HepG2 (cell line): ENCODE data around the gene ZNF326. TPM values are rescaled to one million over a fixed set of nuclear protein-coding genes. Genes with fewer than 3 reads are reported as not detected.
A peak's percentile ranks its signal among the peaks of the same experiment; 100 is the strongest.

Experiments
- CAMTA2 ChIP-seq: sonication (generic); formaldehyde crosslinking; IDR thresholded peaks from 2 replicates; pipeline ENCODE4 v1.4.0; 2020; ENCODE audit warnings: mild to moderate bottlenecking, missing genetic modification reagents, borderline replicate concordance
- CREB1 ChIP-seq, 2 experiments: fragments of 450-650 bp in 1 of 2; IDR thresholded peaks; 2 replicates each; pipeline ENCODE4 v1.6.1; 2016 to 2017; ENCODE audit warnings: control low read depth in 1 of 2, mild to moderate bottlenecking in 1 of 2, missing compliant biosample characterization in 1 of 2, missing genetic modification characterization in 1 of 2
- ELF3 ChIP-seq: IDR thresholded peaks from 2 replicates; pipeline ENCODE4 v1.6.1; 2016; ENCODE audit warnings: missing genetic modification reagents, missing compliant biosample characterization
- FOXA3 ChIP-seq: IDR thresholded peaks from 2 replicates; pipeline ENCODE4 v1.6.1; 2016; ENCODE audit warnings: missing genetic modification reagents, missing compliant biosample characterization
- GATAD2A ChIP-seq: IDR thresholded peaks from 2 replicates; pipeline ENCODE4 v1.6.1; 2016
- KDM2A ChIP-seq: sonication (generic); formaldehyde crosslinking; IDR thresholded peaks from 2 replicates; pipeline ENCODE4 v1.4.0; 2020; ENCODE audit warnings: low read depth, missing genetic modification reagents, borderline replicate concordance
- KLF16 ChIP-seq, 2 experiments: sonication (generic) in 1 of 2; formaldehyde crosslinking in 1 of 2; IDR thresholded peaks; 2 replicates each; pipeline versions ENCODE4 v1.6.1 to v1.8.0; 2016 to 2023; ENCODE audit warnings: missing genetic modification reagents in 2 of 2, missing compliant biosample characterization in 1 of 2
- MXD1 ChIP-seq: sonication (generic); formaldehyde crosslinking; IDR thresholded peaks from 2 replicates; pipeline ENCODE4 v1.4.0; 2020; ENCODE audit warnings: mild to moderate bottlenecking, missing genetic modification reagents
- NCOR1 ChIP-seq: fragments of 200-600 bp; sonication (generic); IDR thresholded peaks from 2 replicates; pipeline ENCODE4 v1.7.0; 2017; ENCODE audit warnings: antibody characterized with exemption, low read length, borderline replicate concordance
- NR2F6 ChIP-seq, 2 experiments: IDR thresholded peaks; 2 replicates each; pipeline ENCODE4 v1.6.1; 2016; ENCODE audit warnings: antibody characterized with exemption in 1 of 2, mild to moderate bottlenecking in 1 of 2
- RAD21 ChIP-seq: fragments of 450-650 bp; formaldehyde crosslinking; IDR thresholded peaks from 2 replicates; pipeline ENCODE4 v1.5.0; 2020; ENCODE audit warnings: mild to moderate bottlenecking
- RXRB ChIP-seq: IDR thresholded peaks from 2 replicates; pipeline ENCODE4 v1.6.1; 2016; ENCODE audit warnings: borderline replicate concordance, missing genetic modification reagents, missing compliant biosample characterization
- SMC3 ChIP-seq: IDR thresholded peaks from 2 replicates; pipeline ENCODE4 v1.6.1; 2011; ENCODE audit warnings: low read length, improper control_type of control experiment
- SOX6 ChIP-seq, 2 experiments: fragments of 450-650 bp in 1 of 2; sonication (generic) in 1 of 2; formaldehyde crosslinking in 1 of 2; IDR thresholded peaks; 2 replicates each; pipeline versions ENCODE4 v1.4.0 to v1.6.1; 2017 to 2020; ENCODE audit warnings: antibody characterized with exemption in 1 of 2, mild to moderate bottlenecking in 1 of 2, missing genetic modification reagents in 1 of 2
- TFDP1 ChIP-seq: IDR thresholded peaks from 2 replicates; pipeline ENCODE4 v1.6.1; 2016; ENCODE audit warnings: missing compliant biosample characterization, missing genetic modification reagents, borderline replicate concordance
- ZNF451 ChIP-seq: sonication (generic); formaldehyde crosslinking; IDR thresholded peaks from 2 replicates; pipeline ENCODE4 v1.5.0; 2020; ENCODE audit warnings: mild to moderate bottlenecking, missing genetic modification reagents
- ZNF577 ChIP-seq: sonication (generic); formaldehyde crosslinking; IDR thresholded peaks from 2 replicates; pipeline ENCODE4 v1.4.0; 2020; ENCODE audit warnings: mild to moderate bottlenecking, low read depth, missing genetic modification reagents, borderline replicate concordance
- ZNF614 ChIP-seq: IDR thresholded peaks from 2 replicates; pipeline ENCODE4 v1.6.1; 2018; ENCODE audit warnings: missing biosample characterization, missing genetic modification reagents, inconsistent platforms, borderline replicate concordance
- ZNF646 ChIP-seq: sonication (generic); formaldehyde crosslinking; IDR thresholded peaks from 2 replicates; pipeline ENCODE4 v1.9.0; 2021; ENCODE audit warnings: mild to moderate bottlenecking, missing genetic modification reagents
- ZNF776 ChIP-seq: sonication (generic); formaldehyde crosslinking; IDR thresholded peaks from 2 replicates; pipeline ENCODE4 v1.4.0; 2020; ENCODE audit warnings: mild to moderate bottlenecking, missing genetic modification reagents
- polyA plus RNA-seq, 8 experiments: library from polyadenylated mRNA; depleted of rRNA in 3 of 8; stranded (reverse) in 7 of 8; unstranded in 1 of 8; fragments of >200 nt; fragmentation: Illumina TruSeq in 4 of 8; extraction: Trizol in 4 of 8; gene quantifications; 2 replicates each; pipeline versions ENCODE4 v1.2.1 to v1.2.3, GENCODE V29; 2011 to 2016; ENCODE audit warnings: low read depth in 4 of 8, missing spikeins in 1 of 8, mixed read lengths in 1 of 8; ENCODE audit not compliant: insufficient read depth in 1 of 8
- total RNA-seq, 5 experiments: library from RNA; depleted of rRNA; stranded (reverse); fragments of >200 nt; fragmentation: Illumina TruSeq; extraction: Trizol; gene quantifications; 2 replicates each; pipeline ENCODE4 v1.2.3, GENCODE V29; 2016; ENCODE audit warnings: low read depth in 1 of 5

The ZNF326 gene
- total and polyA plus RNA-seq, 2 of the 13 experiments (the other 11 are each of a cell fraction or from before 2014, with no cell fraction given): 6.3 to 16.4 TPM

GRCh38 chr1:89987159-89987819 lies 7.6 kb upstream of the ZNF326 start (continued):
- TF ChIP-seq KDM2A (CRISPR knock-in tag) (no peak), SMC3 (peak; percentile 88), KLF16 (CRISPR knock-in tag; IDR thresholded peaks at IDR 0.05) (peak in 1 of 2 experiments; percentile 46; a peak in 1 of 4 replicates), FOXA3 (CRISPR knock-in tag) (0 out of 2 replicates have a peak, but pooled peaks have one; percentile 15), ZNF451 (CRISPR knock-in tag) (no peak), ZNF614 (CRISPR knock-in tag) (0 out of 2 replicates have a peak, but pooled peaks have one; percentile 33), ZNF577 (CRISPR knock-in tag) (no peak), GATAD2A (CRISPR knock-in tag) (0 out of 2 replicates have a peak, but pooled peaks have one; percentile 18), ZNF776 (CRISPR knock-in tag) (no peak), MXD1 (CRISPR knock-in tag) (no peak), CREB1 (IDR thresholded peaks at IDR 0.05) (no peak), CREB1 (CRISPR knock-in tag; IDR thresholded peaks at IDR 0.05) (0 out of 2 replicates have a peak, but pooled peaks have one; percentile 12), TFDP1 (CRISPR knock-in tag) (no peak), NR2F6 (IDR thresholded peaks at IDR 0.05) (no peak), NR2F6 (CRISPR knock-in tag; IDR thresholded peaks at IDR 0.05) (peak; percentile 19; the same call in 1 of the 2 replicates), ZNF646 (CRISPR knock-in tag) (no peak), ELF3 (CRISPR knock-in tag) (peak; percentile 24; the same call in 1 of the 2 replicates), RAD21 (peak; percentile 77), RXRB (CRISPR knock-in tag) (peak; percentile 78), CAMTA2 (CRISPR knock-in tag) (no peak), SOX6 (IDR thresholded peaks at IDR 0.05) (no peak), SOX6 (CRISPR knock-in tag; IDR thresholded peaks at IDR 0.05) (0 out of 2 replicates have a peak, but pooled peaks have one; percentile 35), NCOR1 (peak; percentile 34; the same call in 1 of the 2 replicates)
